Neuronal stem cell (in vitro differentiated cells): ENCODE results near the gene EFCAB13.

ENCODE experiments used
- DNase-seq: peaks from one replicate; pipeline ENCODE4 v3.0.0-alpha.2; 2013; ENCODE audit warnings: low spot score
- H2AFZ ChIP-seq: one replicate; pipeline ENCODE4 v1.6.1; 2013; ENCODE audit warnings: mild to moderate bottlenecking, low read length, inconsistent platforms
- H2AK5ac ChIP-seq: 2 replicates; pipeline ENCODE4 v1.6.1; 2013; ENCODE audit warnings: low read depth, mild to moderate bottlenecking, inconsistent platforms, low read length, moderate library complexity, mixed read lengths
- H2BK120ac ChIP-seq: 2 replicates; pipeline ENCODE4 v1.6.1; 2013; ENCODE audit warnings: low read depth, mild to moderate bottlenecking, inconsistent platforms, low read length, moderate library complexity, mixed read lengths
- H2BK12ac ChIP-seq: one replicate; pipeline ENCODE4 v1.6.1; 2013; ENCODE audit warnings: low read length, inconsistent platforms
- H2BK15ac ChIP-seq: 2 replicates; pipeline ENCODE4 v1.6.1; 2013; ENCODE audit warnings: mild to moderate bottlenecking, low read length, inconsistent platforms, mixed read lengths
- H2BK5ac ChIP-seq: one replicate; pipeline ENCODE4 v1.6.1; 2013; ENCODE audit warnings: inconsistent platforms, mild to moderate bottlenecking, low read length, moderate library complexity
- H3K14ac ChIP-seq: one replicate; pipeline ENCODE4 v1.6.1; 2013; ENCODE audit warnings: low read length, inconsistent platforms
- H3K18ac ChIP-seq: 2 replicates; pipeline ENCODE4 v1.6.1; 2013; ENCODE audit warnings: low read length, inconsistent platforms
- H3K23ac ChIP-seq: 2 replicates; pipeline ENCODE4 v1.6.1; 2013; ENCODE audit warnings: low read depth, mild to moderate bottlenecking, mixed read lengths, low read length, inconsistent platforms; ENCODE audit not compliant: poor library complexity
- H3K27ac ChIP-seq: replicated peaks from 3 replicates; pipeline ENCODE4 v1.5.1; 2013; ENCODE audit warnings: low read length, inconsistent platforms
- H3K27me3 ChIP-seq, 3 experiments: 2 replicates each; pipeline ENCODE4 v1.6.1; 2013; ENCODE audit warnings: low read length in 3 of 3, mild to moderate bottlenecking in 2 of 3, inconsistent platforms in 1 of 3, low read depth in 1 of 3, mixed read lengths in 1 of 3, moderate library complexity in 1 of 3; ENCODE audit not compliant: control insufficient read depth in 3 of 3, insufficient read depth in 3 of 3
- H3K36me3 ChIP-seq, 2 donors: replicated peaks in 1 of 2; 2 replicates each; pipeline ENCODE4 v1.6.1; 2013; ENCODE audit warnings: low read length in 2 of 2; ENCODE audit not compliant: control insufficient read depth in 2 of 2, insufficient read depth in 2 of 2
- H3K4ac ChIP-seq: 2 replicates; pipeline ENCODE4 v1.6.1; 2013; ENCODE audit warnings: inconsistent platforms, mild to moderate bottlenecking, low read length, moderate library complexity
- H3K4me1 ChIP-seq, 2 donors: 1 replicate in 1 of 2; 2 replicates in 1 of 2; pipeline ENCODE4 v1.6.1; 2013; ENCODE audit warnings: low read length in 2 of 2, low read depth in 1 of 2; ENCODE audit not compliant: control insufficient read depth in 2 of 2, insufficient read depth in 1 of 2
- H3K4me2 ChIP-seq: one replicate; pipeline ENCODE4 v1.6.1; 2013; ENCODE audit warnings: mild to moderate bottlenecking, low read length, inconsistent platforms; ENCODE audit not compliant: insufficient read depth, poor library complexity, severe bottlenecking
- H3K4me3 ChIP-seq, 2 donors: 2 replicates each; pipeline ENCODE4 v1.5.1; 2013; ENCODE audit warnings: low read length in 2 of 2, mild to moderate bottlenecking in 2 of 2, inconsistent platforms in 1 of 2, moderate library complexity in 1 of 2
- H3K79me1 ChIP-seq: one replicate; pipeline ENCODE4 v1.6.1; 2013; ENCODE audit warnings: low read depth, mild to moderate bottlenecking, inconsistent platforms, low read length, moderate library complexity
- H3K9ac ChIP-seq: one replicate; pipeline ENCODE4 v1.6.1; 2013; ENCODE audit warnings: mild to moderate bottlenecking, low read depth, low read length, inconsistent platforms; ENCODE audit not compliant: poor library complexity
- H3K9me3 ChIP-seq, 2 donors: replicated peaks in 1 of 2; 2 replicates each; pipeline versions ENCODE3 to v1.6.1; 2013; ENCODE audit warnings: low read length in 2 of 2, mild to moderate bottlenecking in 2 of 2, inconsistent platforms in 1 of 2, low read depth in 1 of 2, mixed read lengths in 1 of 2, moderate library complexity in 1 of 2; ENCODE audit not compliant: control insufficient read depth in 2 of 2, insufficient read depth in 1 of 2
- H4K8ac ChIP-seq: one replicate; pipeline ENCODE4 v1.6.1; 2013; ENCODE audit warnings: low read depth, mild to moderate bottlenecking, inconsistent platforms, low read length, moderate library complexity
- H4K91ac ChIP-seq: one replicate; pipeline ENCODE4 v1.6.1; 2013; ENCODE audit warnings: low read length, low read depth, mild to moderate bottlenecking, inconsistent platforms; ENCODE audit not compliant: poor library complexity
- WGBS, 2 donors: extraction: QIAGEN DNeasy Blood & Tissue Kit; methylation state at CpG; one replicate each; pipeline ENCODE4 v1.1.7; 2013; ENCODE audit warnings: missing lambda C conversion rate in 2 of 2, mixed read lengths in 1 of 2; ENCODE audit not compliant: insufficient read length in 2 of 2, insufficient replicate concordance in 1 of 2; ENCODE audit errors: extremely low coverage in 2 of 2; 5-methylcytosine and 5-hydroxymethylcytosine counted together

EFCAB13 gene

GRCh38 chr17:47358652-47359051 is 34.9 kb downstream of the EFCAB13 start:
- H3K4me2 ChIP-seq: no peak overlapping the region

GRCh38 chr17:47363171-47363570 is 39.4 kb downstream of the EFCAB13 start:
- Histone ChIP-seq H3K36me3 (no peaks in the 10 kb centered on the region), H3K4me3 (no peak overlapping the region), H2BK120ac (no peak overlapping the region), H3K9ac (no peak overlapping the region), H3K14ac (no peak overlapping the region), H2BK5ac (no peak overlapping the region), H3K27me3 (no peaks in the 10 kb centered on the region), H3K79me1 (no peaks in the 10 kb centered on the region), H2BK15ac (no peak overlapping the region), H3K4me2 (no peak overlapping the region), H4K91ac (no peak overlapping the region), H3K4ac (no peak overlapping the region), H2AK5ac (no peak overlapping the region), H3K18ac (no peak overlapping the region), H3K4me1 (no peaks in the 10 kb centered on the region), H3K27ac (no peak overlapping the region), H2BK12ac (no peak overlapping the region), H4K8ac (no peak overlapping the region), H2AFZ (no peak overlapping the region), H3K9me3 (peaks cover 0 to 13% of the 10 kb centered on the region in 2 donors), H3K23ac (no peak overlapping the region)
- DNase-seq: no peak
- no CpG with 5 or more reads among the region's 2 CpGs for WGBS, 2 donors

More at GRCh38 chr17:47358652-47359051, 34.9 kb downstream of the EFCAB13 start:
- no peak overlapping the region for H2BK12ac ChIP-seq
- H3K79me1 ChIP-seq: no peaks in the 10 kb centered on the region
- no peak for DNase-seq
- no peaks in the 10 kb centered on the region for H3K27me3 ChIP-seq
- no peak overlapping the region for H2BK5ac ChIP-seq
- H2BK120ac ChIP-seq: no peak overlapping the region
- no peak overlapping the region for H3K4ac ChIP-seq
- H3K23ac ChIP-seq: no peak overlapping the region
- no peaks in the 10 kb centered on the region for H3K4me1 ChIP-seq
- H3K27ac ChIP-seq: no peak overlapping the region
- H3K9me3 ChIP-seq: peaks cover 0 to 13% of the 10 kb centered on the region in 2 donors
- no peak overlapping the region for H2AK5ac ChIP-seq
- no peak overlapping the region for H3K18ac ChIP-seq
- H3K36me3 ChIP-seq: no peaks in the 10 kb centered on the region
- no peak overlapping the region for H3K9ac ChIP-seq
- no peak overlapping the region for H3K4me3 ChIP-seq
- no peak overlapping the region for H3K14ac ChIP-seq
- no peak overlapping the region for H2BK15ac ChIP-seq
- no peak overlapping the region for H2AFZ ChIP-seq
- H4K91ac ChIP-seq: no peak overlapping the region
- WGBS, 2 donors: no CpG with 5 or more reads among the region's 1 CpG
- H4K8ac ChIP-seq: no peak overlapping the region

- Histone ChIP-seq H3K9me3 (peaks cover 0 to 12% of the 10 kb centered on the region in 2 donors), H3K27ac (no peak overlapping the region), H3K36me3 (no peaks in the 10 kb centered on the region), H3K23ac (no peak overlapping the region), H3K27me3 (no peaks in the 10 kb centered on the region), H3K4ac (no peak overlapping the region), H3K14ac (no peak overlapping the region), H2BK12ac (no peak overlapping the region), H2BK120ac (no peak overlapping the region), H3K9ac (no peak overlapping the region), H3K4me1 (no peaks in the 10 kb centered on the region), H3K4me2 (no peak overlapping the region), H4K91ac (no peak overlapping the region), H2AFZ (no peak overlapping the region), H3K79me1 (no peaks in the 10 kb centered on the region), H2BK5ac (no peak overlapping the region), H4K8ac (no peak overlapping the region), H2AK5ac (no peak overlapping the region), H3K18ac (no peak overlapping the region), H3K4me3 (no peak overlapping the region), H2BK15ac (no peak overlapping the region)
- DNase-seq: no peak
- no CpG with 5 or more reads among the region's 10 CpGs for WGBS, 2 donors
Observed at GRCh38 chr17:47367257-47367656, 43.5 kb downstream of the EFCAB13 start.

- H3K4me3 ChIP-seq: no peak overlapping the region
- no peak for DNase-seq
- H3K4me1 ChIP-seq: no peaks in the 10 kb centered on the region
- H3K27ac ChIP-seq: no peak overlapping the region
- H3K18ac ChIP-seq: no peak overlapping the region
- peaks cover 0 to 11% of the 10 kb centered on the region in 2 donors for H3K9me3 ChIP-seq
- no peaks in the 10 kb centered on the region for H3K36me3 ChIP-seq
- H3K27me3 ChIP-seq: no peaks in the 10 kb centered on the region
- no peak overlapping the region for H3K23ac ChIP-seq
- no peak overlapping the region for H2BK120ac ChIP-seq
- H2AK5ac ChIP-seq: no peak overlapping the region
- H2BK15ac ChIP-seq: no peak overlapping the region
- H3K79me1 ChIP-seq: no peaks in the 10 kb centered on the region
- no peak overlapping the region for H4K8ac ChIP-seq
- no peak overlapping the region for H2BK12ac ChIP-seq
- WGBS, 2 donors: no CpG with 5 or more reads among the region's 3 CpGs
- H2AFZ ChIP-seq: no peak overlapping the region
- no peak overlapping the region for H2BK5ac ChIP-seq
- H3K9ac ChIP-seq: no peak overlapping the region
- H4K91ac ChIP-seq: no peak overlapping the region
- H3K4ac ChIP-seq: no peak overlapping the region
- no peak overlapping the region for H3K4me2 ChIP-seq
- no peak overlapping the region for H3K14ac ChIP-seq
Observed at GRCh38 chr17:47368262-47368661, 44.5 kb downstream of the EFCAB13 start.
